ENCODE measurements around the gene C1orf35. TPM values are rescaled to one million over a fixed set of nuclear protein-coding genes. Genes with fewer than 3 reads are reported as not detected.

C1orf35 gene
- total and polyA plus RNA-seq, 2 experiments from 2014 or later, result 14.0 to 67.6 TPM

- peaks cover 12% of the 10 kb centered on the region for H3K79me2 ChIP-seq (replicated peaks; ENCODE audit: insufficient read depth)
- Mint-ChIP-seq H3K27me3 (ENCODE audit: insufficient read depth, low read depth, poor library complexity) (peaks cover 21% of the 10 kb centered on the region), H3K9me3 (no peaks in the 10 kb centered on the region), H3K27ac (no peak overlapping the region), H3K4me3 (no peak overlapping the region), H3K4me1 (peaks cover 2% of the 10 kb centered on the region; the same call in 1 of the 3 replicates), H3K36me3 (ENCODE audit: low read depth) (no peaks in the 10 kb centered on the region)
- TF ChIP-seq ZNF462 (CRISPR knock-in tag; IDR thresholded peaks at IDR 0.05), result no peak
- no peak for TF ChIP-seq JUNB (IDR thresholded peaks at IDR 0.05; ENCODE audit: unreplicated experiment)
- no peak for TF ChIP-seq STAT1 (IDR thresholded peaks at IDR 0.05; ENCODE audit: unreplicated experiment)
- no peak for TF ChIP-seq EZH2 (IDR thresholded peaks at IDR 0.05; ENCODE audit: low read depth, unreplicated experiment)
- no peak for TF ChIP-seq REST (IDR thresholded peaks at IDR 0.05; ENCODE audit: unreplicated experiment)
- no peak for TF ChIP-seq ZNF331 (CRISPR knock-in tag; IDR thresholded peaks at IDR 0.05; ENCODE audit: low read depth)
- no peak for TF ChIP-seq CREB1 (CRISPR knock-in tag; IDR thresholded peaks at IDR 0.05; ENCODE audit: low read depth)
- TF ChIP-seq ZNF114 (CRISPR knock-in tag; IDR thresholded peaks at IDR 0.05), result no peak
- TF ChIP-seq EZH2phosphoT487 (IDR thresholded peaks at IDR 0.05; ENCODE audit: unreplicated experiment), result no peak
- TF ChIP-seq POLR2AphosphoS5 (IDR thresholded peaks at IDR 0.05; ENCODE audit: low read depth), result no peak
- TF ChIP-seq CTCF (conservative IDR thresholded peaks at IDR 0.05; ENCODE audit: low read depth in 2 of 2), result no peak
- no peak for TF ChIP-seq ETS1 (IDR thresholded peaks at IDR 0.05)
- no peak for TF ChIP-seq NANOG (IDR thresholded peaks at IDR 0.05; ENCODE audit: borderline replicate concordance)
- H3K4me3 ChIP-seq, result no peak overlapping the region
- H3K36me3 ChIP-seq (ENCODE audit: insufficient read depth), result no peaks in the 10 kb centered on the region
- H3K4me1 ChIP-seq (ENCODE audit: insufficient read depth), result peaks cover 5% of the 10 kb centered on the region; the same call in 1 of the 2 replicates
- DNase-seq (ENCODE audit: low spot score), result no peak
- H4K20me1 ChIP-seq (replicated peaks; ENCODE audit: insufficient read depth), result no peaks in the 10 kb centered on the region
- H3F3A ChIP-seq (replicated peaks; ENCODE audit: low read depth), result no peaks in the 10 kb centered on the region
- H3K27ac ChIP-seq (ENCODE audit: low read depth), result no peak overlapping the region
- no peak overlapping the region for H2AFZ ChIP-seq
- no peaks in the 10 kb centered on the region for H3K9me2 ChIP-seq (ENCODE audit: insufficient read depth)
- no peak overlapping the region for H3K4me2 ChIP-seq
- peaks cover 38% of the 10 kb centered on the region for H3K27me3 ChIP-seq (ENCODE audit: insufficient read depth)
- no peak for ATAC-seq
Observed at GRCh38 chr1:228136901-228137300, 33.8 kb upstream of the C1orf35 start.
